Measurements from ENCODE around the gene ZCCHC8. TPM values are rescaled to one million over a fixed set of nuclear protein-coding genes. Genes with fewer than 3 reads are reported as not detected.
"Not testable (repeated sequence)": the region's sequence is repeated elsewhere in the genome, so short reads cannot be mapped to it uniquely, and the experiment has no call there.

ZCCHC8 gene
- total and polyA plus RNA-seq, 2 donors = 15.9 to 50.4 TPM

GRCh38 chr12:122452701-122453285, 47.9 kb downstream of the ZCCHC8 start:
- no peak for DNase-seq (ENCODE audit: extremely low spot score)
- Histone ChIP-seq H3K27ac (ENCODE audit: low read depth) (no peak overlapping the region), H3K36me3 (ENCODE audit: insufficient read depth) (no peaks in the 10 kb centered on the region), H3K4me3 (ENCODE audit: low read depth, low read length) (no peak overlapping the region), H3K4me1 (ENCODE audit: insufficient read depth) (no peaks in the 10 kb centered on the region)
- WGBS = 74% methylated on average over 11 of the region's 11 CpGs

DNA sequence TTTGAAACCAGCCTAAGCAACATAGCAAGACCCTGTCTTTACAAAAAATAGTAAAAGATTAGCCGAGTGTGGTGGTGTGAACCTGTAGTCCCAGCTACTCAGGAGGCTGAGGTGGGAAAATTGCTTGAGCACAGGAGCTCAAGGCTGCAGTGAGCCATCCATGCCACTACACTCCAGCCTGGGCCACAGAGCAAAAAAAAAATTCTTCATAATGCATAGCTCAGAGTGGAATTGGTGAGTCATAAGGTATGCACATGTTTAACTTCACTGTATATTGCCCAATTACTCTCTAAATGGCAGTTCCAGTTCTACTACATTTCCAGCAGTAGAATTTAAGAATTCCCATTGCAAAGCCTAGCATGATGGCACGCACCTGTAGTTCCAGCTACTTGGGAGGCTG, 51.4 kb downstream of the ZCCHC8 start:
- no peak for DNase-seq (ENCODE audit: extremely low spot score)
- Histone ChIP-seq H3K4me1 (ENCODE audit: insufficient read depth) (no peaks in the 10 kb centered on the region), H3K4me3 (ENCODE audit: low read depth, low read length) (no peak overlapping the region), H3K36me3 (ENCODE audit: insufficient read depth) (no peaks in the 10 kb centered on the region), H3K27ac (ENCODE audit: low read depth) (no peak overlapping the region)
- WGBS = 89% methylated on average over 2 of the region's 2 CpGs

DNA sequence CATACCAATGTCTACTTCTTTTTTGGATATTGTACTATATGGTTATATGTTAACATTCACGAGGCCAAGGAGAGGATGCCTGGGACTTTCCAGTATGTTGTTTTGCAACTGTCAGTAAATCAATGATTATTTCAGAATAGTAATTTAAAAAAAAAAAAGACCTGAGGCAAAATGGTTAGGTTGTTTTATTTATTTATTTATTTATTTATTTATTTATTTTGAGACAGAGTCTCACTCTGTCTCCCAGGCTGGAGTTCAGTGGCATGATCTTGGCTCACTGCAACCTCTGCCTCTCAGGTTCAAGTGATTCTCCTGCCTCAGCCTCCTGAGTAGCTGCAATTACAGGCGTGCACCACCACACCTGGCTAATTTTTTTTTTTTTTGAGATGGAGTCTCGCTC, 52.9 kb downstream of the ZCCHC8 start:
- not testable (repeated sequence) for H3K36me3 ChIP-seq (ENCODE audit: insufficient read depth); H3K27ac ChIP-seq (ENCODE audit: low read depth); H3K4me3 ChIP-seq (ENCODE audit: low read depth, low read length); H3K4me1 ChIP-seq (ENCODE audit: insufficient read depth); DNase-seq (ENCODE audit: extremely low spot score)
- 97% methylated on average over 3 of the region's 3 CpGs for whole genome bisulfite sequencing

- not testable (repeated sequence) for DNase-seq (ENCODE audit: extremely low spot score); H3K4me3 ChIP-seq (ENCODE audit: low read depth, low read length); H3K27ac ChIP-seq (ENCODE audit: low read depth); H3K4me1 ChIP-seq (ENCODE audit: insufficient read depth); H3K36me3 ChIP-seq (ENCODE audit: insufficient read depth)
- 70% methylated on average over 6 of the region's 6 CpGs for WGBS
These were observed 54.3 kb downstream of the ZCCHC8 start for GRCh38 chr12:122446390-122446789.

- not testable (repeated sequence) for DNase-seq (ENCODE audit: extremely low spot score); H3K4me3 ChIP-seq (ENCODE audit: low read depth, low read length)
These were observed 56.7 kb downstream of the ZCCHC8 start for GRCh38 chr12:122444071-122444470.

GRCh38 chr12:122438822-122439221, 61.9 kb downstream of the ZCCHC8 start:
- DNase-seq (ENCODE audit: extremely low spot score); H3K36me3 ChIP-seq (ENCODE audit: insufficient read depth); H3K27ac ChIP-seq (ENCODE audit: low read depth); H3K4me1 ChIP-seq (ENCODE audit: insufficient read depth); H3K4me3 ChIP-seq (ENCODE audit: low read depth, low read length): not testable (repeated sequence)
- WGBS = 92% methylated on average over 8 of the region's 8 CpGs

More at GRCh38 chr12:122444071-122444470, 56.7 kb downstream of the ZCCHC8 start:
- H3K36me3 ChIP-seq (ENCODE audit: insufficient read depth); H3K27ac ChIP-seq (ENCODE audit: low read depth); H3K4me1 ChIP-seq (ENCODE audit: insufficient read depth): not testable (repeated sequence)
- 74% methylated on average over 5 of the region's 5 CpGs for WGBS

DNA sequence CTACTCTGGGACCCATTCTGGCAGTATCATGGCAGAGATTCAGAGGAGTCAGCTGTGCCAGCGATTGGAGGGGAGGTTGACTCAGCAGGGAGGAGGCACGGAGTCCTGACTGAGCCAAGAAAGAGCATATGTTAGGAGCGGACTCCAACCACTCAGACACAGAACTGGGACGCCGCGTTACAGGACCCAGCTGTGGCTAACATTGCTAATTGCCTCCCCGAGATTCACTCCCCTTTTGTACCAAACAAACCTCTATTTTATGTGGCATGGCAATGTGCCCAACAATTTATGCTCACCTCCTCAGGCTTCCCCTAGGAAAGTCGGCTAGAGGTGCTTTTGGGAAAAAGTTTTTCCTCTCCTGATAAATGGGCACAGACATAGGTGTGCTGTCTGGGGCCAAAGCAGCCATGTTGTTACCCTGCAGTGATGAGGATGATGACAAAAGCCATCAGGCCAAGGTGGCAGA, 63.0 kb downstream of the ZCCHC8 start:
- 29% methylated on average over 8 of the region's 8 CpGs for WGBS
- no peak for DNase-seq (ENCODE audit: extremely low spot score)
- Histone ChIP-seq H3K36me3 (ENCODE audit: insufficient read depth) (no peaks in the 10 kb centered on the region), H3K4me1 (ENCODE audit: insufficient read depth) (no peaks in the 10 kb centered on the region), H3K27ac (ENCODE audit: low read depth) (no peak overlapping the region), H3K4me3 (ENCODE audit: low read depth, low read length) (no peak overlapping the region)

DNA sequence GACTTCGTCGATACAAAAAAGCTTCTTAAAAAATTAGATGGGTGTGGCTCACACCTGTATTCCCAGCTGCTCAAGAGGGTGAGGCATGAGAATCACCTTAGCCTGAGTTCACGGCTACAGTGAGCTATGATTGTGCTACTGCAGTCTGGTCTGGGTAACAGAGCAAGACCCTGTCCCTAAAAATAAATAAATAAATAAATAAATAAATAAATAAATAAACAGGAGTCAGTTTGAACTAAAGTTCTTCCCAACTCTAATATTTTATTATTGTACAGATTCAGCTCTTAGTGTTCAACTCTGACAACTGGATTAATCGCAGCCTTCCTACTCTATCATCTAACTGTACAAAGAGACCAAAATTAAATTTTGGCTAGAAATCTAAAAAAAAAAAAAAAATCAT, 65.5 kb downstream of the ZCCHC8 start:
- no peak for DNase-seq (ENCODE audit: extremely low spot score)
- no peak overlapping the region for H3K27ac ChIP-seq (ENCODE audit: low read depth)
- no peak overlapping the region for H3K4me3 ChIP-seq (ENCODE audit: low read depth, low read length)
- no peaks in the 10 kb centered on the region for H3K36me3 ChIP-seq (ENCODE audit: insufficient read depth)
- WGBS = 99% methylated on average over 4 of the region's 4 CpGs
- no peaks in the 10 kb centered on the region for H3K4me1 ChIP-seq (ENCODE audit: insufficient read depth)

- 96% methylated on average over 5 of the region's 5 CpGs for WGBS
- not testable (repeated sequence) for H3K27ac ChIP-seq (ENCODE audit: low read depth); H3K4me3 ChIP-seq (ENCODE audit: low read depth, low read length); H3K36me3 ChIP-seq (ENCODE audit: insufficient read depth); DNase-seq (ENCODE audit: extremely low spot score); H3K4me1 ChIP-seq (ENCODE audit: insufficient read depth)
These were observed 71.7 kb downstream of the ZCCHC8 start for GRCh38 chr12:122429043-122429442.

DNA sequence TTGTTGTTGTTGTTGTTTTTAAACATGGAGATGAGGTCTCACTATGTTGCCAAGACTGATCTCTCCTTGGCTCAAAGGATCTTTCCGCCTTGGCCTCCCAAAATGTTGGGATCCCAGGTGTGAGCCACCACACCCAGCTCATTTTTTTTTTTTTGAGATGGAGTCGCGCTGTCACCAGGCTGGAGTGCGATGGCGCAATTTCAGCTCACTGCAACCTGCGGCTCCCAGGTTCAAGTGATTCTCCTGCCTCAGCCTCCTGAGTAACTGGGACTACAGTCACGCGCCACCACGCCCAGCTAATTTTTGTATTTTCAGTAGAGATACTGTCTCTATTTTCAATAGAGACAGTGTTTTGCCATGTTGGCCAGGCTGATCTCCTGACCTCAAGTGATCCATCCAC, 73.3 kb downstream of the ZCCHC8 start:
- Histone ChIP-seq H3K27ac (ENCODE audit: low read depth) (no peak overlapping the region), H3K36me3 (ENCODE audit: insufficient read depth) (no peaks in the 10 kb centered on the region), H3K4me1 (ENCODE audit: insufficient read depth) (no peaks in the 10 kb centered on the region), H3K4me3 (ENCODE audit: low read depth, low read length) (no peak overlapping the region)
- WGBS = 94% methylated on average over 9 of the region's 9 CpGs
- DNase-seq (ENCODE audit: extremely low spot score) = no peak

GRCh38 chr12:122423258-122424165, 77.2 kb downstream of the ZCCHC8 start:
- Histone ChIP-seq H3K27ac (ENCODE audit: low read depth) (peak overlapping the region; percentile 86), H3K4me3 (ENCODE audit: low read depth, low read length) (peak overlapping the region; percentile 92), H3K4me1 (ENCODE audit: insufficient read depth) (no peaks in the 10 kb centered on the region), H3K36me3 (ENCODE audit: insufficient read depth) (no peaks in the 10 kb centered on the region)
- WGBS = 13% methylated on average over 21 of the region's 21 CpGs
- DNase-seq (ENCODE audit: extremely low spot score) = no peak

- DNase-seq (ENCODE audit: extremely low spot score) = no peak
- 1% methylated on average over 38 of the region's 39 CpGs for WGBS
- H3K4me3 ChIP-seq (ENCODE audit: low read depth, low read length) = peak overlapping the region; percentile 92
- H3K27ac ChIP-seq (ENCODE audit: low read depth) = peak overlapping the region; percentile 86
- no peaks in the 10 kb centered on the region for H3K36me3 ChIP-seq (ENCODE audit: insufficient read depth)
- no peaks in the 10 kb centered on the region for H3K4me1 ChIP-seq (ENCODE audit: insufficient read depth)
These were observed 77.9 kb downstream of the ZCCHC8 start for GRCh38 chr12:122422730-122423257.

DNA sequence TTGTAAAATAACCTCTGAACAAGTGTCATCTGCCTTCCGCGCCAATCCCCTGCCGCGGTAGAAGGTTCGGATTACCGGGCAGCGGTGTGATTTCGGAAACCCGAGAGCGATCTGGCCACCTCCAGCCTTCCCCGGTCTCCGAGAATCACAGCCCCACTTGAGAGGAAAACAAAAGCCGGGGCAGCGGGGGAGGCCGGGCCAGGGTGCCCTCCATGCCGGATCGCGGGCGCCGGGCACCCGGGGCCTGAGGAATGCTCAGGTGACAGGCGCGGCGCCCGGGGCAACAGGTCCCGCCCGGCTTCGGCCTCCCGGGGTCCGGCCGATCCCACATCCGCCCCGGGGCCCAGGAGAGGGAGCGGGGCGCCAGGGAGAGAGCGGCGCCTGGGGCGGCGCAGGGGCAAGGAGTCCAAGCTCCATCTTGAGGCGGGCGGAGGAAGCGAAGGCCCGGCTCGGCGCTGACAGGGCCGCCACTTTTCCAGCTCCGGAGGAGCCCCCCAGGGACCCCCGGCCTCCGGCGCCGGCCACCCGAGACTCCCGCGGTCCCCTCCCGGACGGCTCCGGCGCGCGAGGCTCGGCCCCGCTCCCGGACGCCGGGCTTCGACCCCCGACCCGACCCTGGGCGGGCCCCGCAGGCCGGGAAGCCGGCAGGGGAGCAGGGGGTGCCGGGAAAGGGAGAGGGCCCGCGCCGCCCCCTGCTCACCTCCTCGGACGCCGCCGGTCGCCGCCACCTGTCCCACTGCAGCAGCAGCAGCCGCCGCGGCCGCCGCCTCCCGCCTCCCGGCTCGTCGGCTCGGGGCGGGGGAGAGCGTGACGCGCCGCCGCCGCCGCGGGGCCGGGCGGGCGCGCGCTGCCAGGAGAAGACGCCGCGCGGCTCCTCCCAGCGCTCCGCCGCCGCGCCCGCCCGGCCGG, 78.7 kb downstream of the ZCCHC8 start, which contains the start of gene CLIP1:
Gene CLIP1 (minus strand): TSS at position 849 of the 909 bp plus-strand sequence. CDS start 42,217 bp downstream, outside the sequence.
- Histone ChIP-seq H3K4me3 (ENCODE audit: low read depth, low read length) (peak within 1 kb of the TSS; percentile 92), H3K27ac (ENCODE audit: low read depth) (peak within 1 kb of the TSS; percentile 92), H3K36me3 (ENCODE audit: insufficient read depth) (no peaks in the 10 kb centered on the region), H3K4me1 (ENCODE audit: insufficient read depth) (no peaks in the 10 kb centered on the region)
- under 1% methylated on average over 114 of the region's 118 CpGs for WGBS
- DNase-seq (ENCODE audit: extremely low spot score) = no peak

Measured in urinary bladder (tissue), 4 donors.